Kidney epithelial cell (primary cell): ENCODE measurements around the gene SP100. TPM values are rescaled to one million over a fixed set of nuclear protein-coding genes. Genes with fewer than 3 reads are reported as not detected.

ENCODE experiments used
- DNase-seq: peaks from one replicate; pipeline ENCODE4 v3.0.0-alpha.2; 2010; ENCODE audit warnings: low read depth
- H3K27me3 ChIP-seq: 2 replicates; pipeline ENCODE4 v1.6.0; 2011; ENCODE audit warnings: low read length; ENCODE audit not compliant: control insufficient read depth, insufficient read depth
- H3K36me3 ChIP-seq: 2 replicates; pipeline ENCODE4 v1.5.1; 2011; ENCODE audit warnings: low read length; ENCODE audit not compliant: control insufficient read depth, insufficient read depth
- H3K4me3 ChIP-seq: 2 replicates; pipeline ENCODE4 v1.5.1; 2011; ENCODE audit warnings: low read depth, mild to moderate bottlenecking, control low read depth, low read length
- total RNA-seq: library from RNA; depleted of rRNA; stranded (reverse); fragments of >200 nt; gene quantifications from 2 replicates; pipeline ENCODE4 v1.2.3, GENCODE V29; 2015
- TF ChIP-seq, protein P1 (sequence below): IDR thresholded peaks from 2 replicates; pipeline ENCODE4 v1.5.1; 2011; ENCODE audit warnings: mild to moderate bottlenecking, moderate library complexity, low read length, control low read depth, inconsistent platforms; ENCODE audit not compliant: insufficient read depth, poor library complexity, severe bottlenecking

SP100 gene
- total RNA-seq, 1 donor from 2014 or later = 48.0 TPM

DNA sequence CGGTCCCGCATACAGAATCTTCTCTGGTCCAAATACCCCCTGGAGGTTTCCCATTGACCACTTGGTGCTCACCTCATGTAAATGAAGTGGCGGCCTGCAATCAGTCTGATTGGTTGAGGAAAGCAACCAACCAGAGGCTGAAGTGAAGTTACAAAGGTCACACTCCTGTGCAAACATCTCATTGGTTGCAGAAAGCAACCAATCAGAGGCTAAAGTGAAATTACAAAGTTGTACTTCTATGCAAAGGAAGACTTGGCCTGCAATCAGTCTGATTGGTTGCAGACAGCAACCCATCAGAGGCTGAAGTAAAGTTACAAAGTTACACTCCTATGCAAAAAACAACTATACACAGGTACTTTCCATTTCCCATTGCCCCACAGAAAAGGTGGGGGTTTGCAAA lies 2.5 kb upstream of the SP100 start:
- Histone ChIP-seq H3K4me3 (no peak overlapping the region), H3K36me3 (no peaks in the 10 kb centered on the region), H3K27me3 (no peaks in the 10 kb centered on the region)
- TF ChIP-seq, protein P1, sequence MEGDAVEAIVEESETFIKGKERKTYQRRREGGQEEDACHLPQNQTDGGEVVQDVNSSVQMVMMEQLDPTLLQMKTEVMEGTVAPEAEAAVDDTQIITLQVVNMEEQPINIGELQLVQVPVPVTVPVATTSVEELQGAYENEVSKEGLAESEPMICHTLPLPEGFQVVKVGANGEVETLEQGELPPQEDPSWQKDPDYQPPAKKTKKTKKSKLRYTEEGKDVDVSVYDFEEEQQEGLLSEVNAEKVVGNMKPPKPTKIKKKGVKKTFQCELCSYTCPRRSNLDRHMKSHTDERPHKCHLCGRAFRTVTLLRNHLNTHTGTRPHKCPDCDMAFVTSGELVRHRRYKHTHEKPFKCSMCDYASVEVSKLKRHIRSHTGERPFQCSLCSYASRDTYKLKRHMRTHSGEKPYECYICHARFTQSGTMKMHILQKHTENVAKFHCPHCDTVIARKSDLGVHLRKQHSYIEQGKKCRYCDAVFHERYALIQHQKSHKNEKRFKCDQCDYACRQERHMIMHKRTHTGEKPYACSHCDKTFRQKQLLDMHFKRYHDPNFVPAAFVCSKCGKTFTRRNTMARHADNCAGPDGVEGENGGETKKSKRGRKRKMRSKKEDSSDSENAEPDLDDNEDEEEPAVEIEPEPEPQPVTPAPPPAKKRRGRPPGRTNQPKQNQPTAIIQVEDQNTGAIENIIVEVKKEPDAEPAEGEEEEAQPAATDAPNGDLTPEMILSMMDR = no peak
- no peak for DNase-seq

DNA sequence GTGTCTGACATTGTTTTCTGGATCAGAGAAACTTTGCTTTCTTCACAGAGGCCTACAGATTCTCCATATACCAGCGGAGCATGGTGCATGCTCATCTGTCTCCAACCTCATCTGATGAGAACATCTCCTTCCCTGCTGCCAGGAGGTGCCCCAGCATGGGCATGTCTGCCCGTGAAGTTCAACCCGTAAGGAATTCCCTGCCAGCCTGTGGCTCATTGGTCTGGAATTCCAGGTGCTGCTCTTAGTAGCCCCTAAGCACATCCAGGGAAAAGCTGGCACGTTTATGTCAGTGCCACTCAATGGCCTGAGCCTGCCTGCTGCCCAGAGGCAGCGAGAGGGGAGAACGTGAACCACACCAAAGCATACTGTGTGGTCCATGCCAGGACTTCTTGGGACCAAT lies 1.7 kb upstream of the SP100 start:
- no peak overlapping the region for H3K4me3 ChIP-seq
- TF ChIP-seq, protein P1 = no peak
- DNase-seq = no peak
- H3K27me3 ChIP-seq = no peaks in the 10 kb centered on the region
- H3K36me3 ChIP-seq = no peaks in the 10 kb centered on the region

DNA sequence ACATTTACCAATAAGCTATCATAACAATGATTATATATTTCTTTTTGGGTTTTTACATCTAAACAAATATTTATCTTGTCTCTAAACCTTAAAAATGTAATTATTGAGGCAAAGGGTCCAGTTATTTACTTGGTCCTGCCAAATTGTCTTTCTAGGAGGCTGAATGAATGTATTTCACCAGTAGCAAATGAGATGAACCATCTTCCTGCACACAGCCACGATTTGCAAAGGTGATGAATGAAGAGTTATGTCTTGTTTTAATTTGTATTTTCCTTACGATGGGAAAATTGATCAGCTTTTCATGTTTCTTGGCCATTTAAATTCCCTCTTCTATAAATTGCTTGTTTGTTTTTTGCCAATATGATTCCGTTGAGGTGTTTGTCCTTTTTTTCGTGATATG lies 1.4 kb downstream of the SP100 start:
- no peak for DNase-seq
- peak overlapping the region; percentile 3 for H3K4me3 ChIP-seq
- TF ChIP-seq, protein P1 = no peak
- H3K27me3 ChIP-seq = no peaks in the 10 kb centered on the region
- H3K36me3 ChIP-seq = no peaks in the 10 kb centered on the region

- no peaks in the 10 kb centered on the region for H3K27me3 ChIP-seq
- no peaks in the 10 kb centered on the region for H3K36me3 ChIP-seq
- no peak for DNase-seq
- TF ChIP-seq, protein P1 = no peak
- no peak overlapping the region for H3K4me3 ChIP-seq
Observed at GRCh38 chr2:230418341-230419016, 2.5 kb downstream of the SP100 start.

GRCh38 chr2:230419181-230419580 lies 3.2 kb downstream of the SP100 start:
- no peak for DNase-seq
- Histone ChIP-seq H3K4me3 (no peak overlapping the region), H3K36me3 (no peaks in the 10 kb centered on the region), H3K27me3 (no peaks in the 10 kb centered on the region)
- TF ChIP-seq, protein P1 = no peak

- Histone ChIP-seq H3K36me3 (no peaks in the 10 kb centered on the region), H3K4me3 (no peak overlapping the region), H3K27me3 (no peaks in the 10 kb centered on the region)
- no peak for DNase-seq
- TF ChIP-seq, protein P1 = no peak
Observed at GRCh38 chr2:230422149-230422548, 6.1 kb downstream of the SP100 start.
